HG03571 (cell line): ENCODE measurements around the gene GPC6.

Experiments used
- ATAC-seq: cut with Tn5 transposase; IDR thresholded peaks from one replicate; pipeline ENCODE4 v1.9.1; 2021; ENCODE audit not compliant: unreplicated experiment

Gene GPC6

DNA sequence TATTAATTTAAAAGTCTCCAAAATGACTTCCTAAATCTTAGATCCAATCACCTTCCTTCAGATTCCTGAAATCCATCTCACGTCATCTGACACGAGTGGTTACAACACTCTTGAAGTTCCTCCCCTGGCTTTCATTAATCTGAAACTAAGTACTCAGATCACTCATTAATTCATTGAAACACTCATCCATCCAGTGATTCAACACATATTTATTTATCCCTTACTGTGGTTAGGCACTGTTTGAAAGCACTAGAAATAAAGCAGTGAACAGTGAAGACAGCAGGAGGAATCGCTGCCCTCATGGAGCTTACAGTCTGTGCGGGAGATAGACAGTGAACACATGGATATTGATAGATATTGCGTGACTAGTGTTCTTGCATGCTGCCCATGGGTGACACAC lies 780.5 kb downstream of the GPC6 start:
- no peak for ATAC-seq

GRCh38 chr13:94009701-94010100 lies 783.1 kb downstream of the GPC6 start:
- ATAC-seq: no peak

GRCh38 chr13:94014461-94014860 lies 787.9 kb downstream of the GPC6 start:
- no peak for ATAC-seq

GRCh38 chr13:94020426-94020825 lies 793.8 kb downstream of the GPC6 start:
- no peak for ATAC-seq

- ATAC-seq: no peak
Measured at GRCh38 chr13:94020833-94021232, 794.2 kb downstream of the GPC6 start.

GRCh38 chr13:94028234-94028633 lies 801.6 kb downstream of the GPC6 start:
- ATAC-seq: no peak

DNA sequence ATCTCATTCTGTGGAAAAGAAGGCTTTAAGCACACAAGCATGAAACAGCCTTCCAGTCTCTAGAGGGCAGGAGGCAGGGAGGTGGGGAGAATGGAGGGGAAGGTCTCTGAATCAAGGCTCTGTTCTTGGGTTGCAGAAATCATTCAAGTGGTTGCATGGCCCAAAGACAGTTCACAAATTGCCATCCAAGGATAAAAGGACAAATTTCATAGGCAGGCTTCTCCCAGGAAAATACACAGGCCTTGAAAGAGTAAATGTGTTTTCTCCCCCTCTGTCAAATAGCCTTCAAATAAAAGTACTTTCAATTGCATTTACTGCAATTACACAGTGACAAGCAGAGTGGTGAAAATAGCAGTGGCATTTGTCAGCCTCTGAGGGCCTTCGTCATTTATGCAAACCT lies 802.0 kb downstream of the GPC6 start:
- ATAC-seq: no peak

- no peak for ATAC-seq
Measured at GRCh38 chr13:94030415-94031119, 804.0 kb downstream of the GPC6 start.

GRCh38 chr13:94031609-94032008 lies 805.0 kb downstream of the GPC6 start:
- ATAC-seq: no peak

DNA sequence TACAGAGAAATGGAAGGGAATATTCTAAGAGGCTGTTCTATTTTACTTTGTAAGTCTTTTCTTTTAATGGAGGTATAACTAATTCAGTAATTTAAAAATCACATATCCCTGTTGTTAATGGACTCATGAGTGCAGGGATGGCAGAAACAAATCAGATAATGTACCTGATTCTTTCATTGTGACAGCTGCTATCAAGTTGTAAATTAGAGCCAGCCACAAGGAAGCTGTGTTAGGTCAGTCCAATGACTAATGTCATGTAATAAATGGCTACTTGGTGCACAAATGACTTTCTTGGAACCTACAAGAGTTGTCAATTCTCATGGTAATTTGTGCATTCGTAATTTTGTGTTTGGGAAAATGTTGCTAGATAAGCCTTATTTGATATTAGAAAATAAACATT lies 806.5 kb downstream of the GPC6 start:
- no peak for ATAC-seq

DNA sequence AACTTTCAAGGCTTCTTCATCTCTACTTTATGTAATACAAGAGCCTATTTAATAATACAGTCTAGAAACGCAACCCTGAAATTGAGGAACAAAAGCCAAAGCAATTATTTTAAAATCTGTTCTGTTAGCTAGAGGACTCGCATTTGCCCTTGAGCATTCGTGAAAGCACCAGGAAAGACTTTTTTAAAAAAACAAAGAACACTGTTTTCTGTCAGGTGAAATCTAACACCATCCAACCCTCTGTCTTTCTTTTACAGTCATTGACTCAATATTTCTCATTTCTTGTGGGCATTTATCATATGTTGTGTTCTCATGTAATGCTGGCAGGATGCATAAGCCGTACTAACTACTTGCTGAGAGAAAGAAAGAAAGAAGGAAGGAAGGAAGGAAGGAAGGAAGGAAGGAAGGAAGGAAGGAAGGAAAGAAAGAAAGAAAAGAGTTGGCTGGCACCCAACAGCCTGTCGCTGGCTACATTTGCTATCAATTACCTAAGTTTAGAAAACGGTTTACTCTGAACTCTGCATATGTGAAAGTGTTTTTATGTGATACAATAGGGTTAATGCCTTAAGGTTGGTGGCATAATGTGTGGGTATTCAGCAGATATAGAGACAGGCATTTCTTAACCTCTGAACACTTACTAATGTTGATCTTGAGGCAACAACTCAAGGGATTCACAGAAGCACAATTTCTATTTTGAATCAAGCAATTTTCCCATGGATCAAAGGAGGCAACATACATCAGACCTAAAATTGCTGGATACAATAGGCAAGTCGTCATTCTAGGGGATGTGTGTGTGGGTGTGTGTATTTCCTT lies 807.4 kb downstream of the GPC6 start:
- no peak for ATAC-seq

GRCh38 chr13:94050039-94050438 lies 823.4 kb downstream of the GPC6 start:
- ATAC-seq: no peak

DNA sequence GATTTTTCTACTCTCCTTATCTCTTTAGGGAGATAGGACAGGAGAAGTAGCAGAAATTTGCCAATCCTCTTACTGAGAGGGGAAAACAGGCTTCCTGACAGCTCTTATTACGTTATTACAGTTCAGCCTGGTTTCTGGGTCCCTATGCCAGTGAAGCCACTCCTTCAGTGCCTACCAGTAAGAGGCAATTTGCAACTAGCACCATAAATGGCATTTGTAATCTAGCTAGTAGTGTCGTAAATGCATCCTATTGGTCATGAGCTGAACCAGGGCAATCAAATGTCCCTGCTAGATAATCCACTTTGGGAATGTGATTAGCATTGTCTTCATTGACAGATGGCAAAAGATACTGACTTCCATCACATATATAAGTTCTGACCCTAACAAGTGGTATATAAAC lies 824.1 kb downstream of the GPC6 start:
- no peak for ATAC-seq

DNA sequence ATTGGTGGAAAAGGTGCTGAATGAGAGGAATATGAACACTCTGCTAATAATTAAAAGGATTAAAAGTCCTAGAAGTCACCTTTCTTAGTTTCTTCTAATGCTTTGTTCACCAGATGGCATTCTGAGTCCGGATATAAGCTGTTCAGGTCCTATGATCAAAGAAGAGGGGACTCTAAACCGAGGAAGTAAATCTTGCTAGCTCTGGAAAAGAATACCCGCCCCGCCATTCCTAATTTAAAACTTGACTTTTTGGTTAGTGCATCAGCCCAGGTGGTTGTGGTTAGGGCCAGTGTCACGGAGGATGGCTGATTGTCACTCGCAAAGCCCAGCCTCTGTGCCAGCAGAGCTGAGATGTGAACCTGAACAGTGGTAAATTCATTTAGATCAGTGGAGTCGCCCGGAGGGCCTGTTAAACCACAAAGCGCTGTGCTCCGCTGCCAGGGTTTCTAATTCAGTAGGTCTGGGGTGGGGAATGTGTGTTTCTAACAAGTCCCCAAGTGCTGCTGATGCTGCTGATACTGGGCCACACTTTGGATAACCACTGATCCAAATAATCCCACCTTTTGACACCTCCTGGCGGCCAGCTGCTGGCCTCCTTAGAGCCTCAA lies 827.5 kb downstream of the GPC6 start:
- no peak for ATAC-seq

DNA sequence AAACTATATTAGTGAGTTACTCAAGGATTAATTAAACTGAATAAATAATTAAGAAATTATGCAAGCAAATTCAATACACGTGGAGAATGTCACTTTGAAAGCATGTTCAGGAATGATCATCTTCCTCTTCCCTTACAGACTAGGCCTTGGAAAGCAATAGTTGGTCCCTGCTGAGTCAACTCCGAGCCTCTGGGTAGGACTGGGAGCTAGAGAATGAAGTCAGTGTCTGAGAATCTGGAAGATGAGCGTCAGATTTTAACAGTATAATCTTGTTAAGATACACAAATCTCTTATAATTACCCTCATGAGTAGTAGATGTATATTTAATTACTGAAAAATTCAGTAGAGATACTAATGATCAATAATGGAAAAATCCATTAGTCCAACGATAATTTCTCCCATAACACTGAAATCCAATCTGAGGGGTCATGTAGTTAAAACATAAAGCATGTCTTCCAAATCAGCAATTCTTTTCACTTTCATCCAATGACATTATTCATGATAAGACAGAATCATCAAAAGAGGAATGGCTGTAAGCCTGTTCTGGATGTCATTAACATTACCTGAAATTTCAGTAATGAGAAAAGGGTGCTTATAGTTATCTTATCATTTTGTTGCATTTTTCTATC lies 829.9 kb downstream of the GPC6 start:
- ATAC-seq: no peak

- ATAC-seq: no peak
Measured at GRCh38 chr13:94057618-94058186, 831.1 kb downstream of the GPC6 start.

GRCh38 chr13:94058821-94059360 lies 832.3 kb downstream of the GPC6 start:
- no peak for ATAC-seq

DNA sequence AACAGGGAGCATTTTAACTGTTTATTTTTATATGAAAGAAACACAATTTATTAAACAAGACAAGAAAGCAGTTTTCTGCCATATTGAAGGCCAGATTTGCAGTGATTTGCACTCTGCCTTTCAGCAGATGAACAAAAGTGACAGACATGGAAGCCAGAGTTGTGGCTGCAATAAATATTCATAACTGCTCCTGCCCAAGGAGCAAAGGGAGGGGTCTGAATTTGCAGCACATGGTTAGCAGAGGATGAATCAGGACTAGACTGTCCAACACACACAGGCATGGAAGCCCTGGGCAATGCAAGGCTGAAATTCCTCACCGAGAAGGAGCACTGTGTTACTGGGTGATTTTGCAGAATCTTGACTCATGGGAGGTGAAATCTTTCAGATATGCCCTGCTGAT lies 834.7 kb downstream of the GPC6 start:
- no peak for ATAC-seq

- no peak for ATAC-seq
Measured at GRCh38 chr13:94063096-94063495, 836.5 kb downstream of the GPC6 start.

DNA sequence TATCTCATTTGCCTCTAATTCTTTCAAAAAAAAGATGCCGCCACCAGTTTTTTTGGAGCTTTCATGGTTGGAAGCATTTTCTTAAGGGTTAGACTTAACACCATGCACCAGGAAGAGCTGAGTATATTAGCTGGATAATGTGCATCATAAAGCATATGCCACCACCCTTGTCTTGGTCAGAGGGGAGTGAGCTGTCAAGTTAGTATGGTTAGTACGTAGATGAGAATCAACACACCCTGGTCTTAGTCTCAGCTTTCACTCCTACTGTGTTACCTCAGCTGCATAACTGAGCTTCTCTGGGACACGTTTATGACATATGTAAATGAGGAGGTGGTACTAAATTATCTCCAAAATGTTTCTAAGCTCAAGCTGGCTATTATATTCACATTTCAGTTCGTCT lies 837.2 kb downstream of the GPC6 start:
- no peak for ATAC-seq

- ATAC-seq: no peak
Measured at GRCh38 chr13:94065741-94066140, 839.1 kb downstream of the GPC6 start.
